Urinary bladder (tissue), 4 donors: ENCODE results near the gene MLEC. TPM values are rescaled to one million over a fixed set of nuclear protein-coding genes. Genes with fewer than 3 reads are reported as not detected.

Experiments
- DNase-seq: peaks from one replicate; pipeline ENCODE4 v3.0.0-alpha.2; 2015; ENCODE audit errors: extremely low spot score
- H3K27ac ChIP-seq: one replicate; pipeline ENCODE4 v1.5.1; 2013; ENCODE audit warnings: low read depth, mild to moderate bottlenecking, moderate library complexity
- H3K36me3 ChIP-seq: one replicate; pipeline ENCODE4 v1.6.1; 2013; ENCODE audit warnings: mild to moderate bottlenecking, moderate library complexity; ENCODE audit not compliant: insufficient read depth
- H3K4me1 ChIP-seq: one replicate; pipeline ENCODE4 v1.6.1; 2013; ENCODE audit warnings: mild to moderate bottlenecking, moderate library complexity; ENCODE audit not compliant: insufficient read depth
- H3K4me3 ChIP-seq: one replicate; pipeline ENCODE4 v1.5.1; 2013; ENCODE audit warnings: low read depth, low read length
- WGBS: extraction: QIAGEN DNeasy Blood & Tissue Kit; methylation state at CpG from one replicate; pipeline ENCODE4 v1.1.7; 2013; 5-methylcytosine and 5-hydroxymethylcytosine counted together
- polyA plus RNA-seq: library from polyadenylated mRNA; stranded (reverse); fragments of 200-250 nt; gene quantifications from one replicate; pipeline ENCODE4 v1.2.3, GENCODE V29; 2013
- total RNA-seq: library from RNA; depleted of rRNA; stranded (reverse); fragments of >200 nt; gene quantifications from one replicate; pipeline ENCODE4 v1.2.3, GENCODE V29; 2014
- donor health status: healthy with polysubstance abuse.
- donor health status: healthy.

The MLEC gene, protein sequence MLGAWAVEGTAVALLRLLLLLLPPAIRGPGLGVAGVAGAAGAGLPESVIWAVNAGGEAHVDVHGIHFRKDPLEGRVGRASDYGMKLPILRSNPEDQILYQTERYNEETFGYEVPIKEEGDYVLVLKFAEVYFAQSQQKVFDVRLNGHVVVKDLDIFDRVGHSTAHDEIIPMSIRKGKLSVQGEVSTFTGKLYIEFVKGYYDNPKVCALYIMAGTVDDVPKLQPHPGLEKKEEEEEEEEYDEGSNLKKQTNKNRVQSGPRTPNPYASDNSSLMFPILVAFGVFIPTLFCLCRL
- total RNA-seq (89.5 TPM), polyA plus RNA-seq (54.6 TPM)

DNA sequence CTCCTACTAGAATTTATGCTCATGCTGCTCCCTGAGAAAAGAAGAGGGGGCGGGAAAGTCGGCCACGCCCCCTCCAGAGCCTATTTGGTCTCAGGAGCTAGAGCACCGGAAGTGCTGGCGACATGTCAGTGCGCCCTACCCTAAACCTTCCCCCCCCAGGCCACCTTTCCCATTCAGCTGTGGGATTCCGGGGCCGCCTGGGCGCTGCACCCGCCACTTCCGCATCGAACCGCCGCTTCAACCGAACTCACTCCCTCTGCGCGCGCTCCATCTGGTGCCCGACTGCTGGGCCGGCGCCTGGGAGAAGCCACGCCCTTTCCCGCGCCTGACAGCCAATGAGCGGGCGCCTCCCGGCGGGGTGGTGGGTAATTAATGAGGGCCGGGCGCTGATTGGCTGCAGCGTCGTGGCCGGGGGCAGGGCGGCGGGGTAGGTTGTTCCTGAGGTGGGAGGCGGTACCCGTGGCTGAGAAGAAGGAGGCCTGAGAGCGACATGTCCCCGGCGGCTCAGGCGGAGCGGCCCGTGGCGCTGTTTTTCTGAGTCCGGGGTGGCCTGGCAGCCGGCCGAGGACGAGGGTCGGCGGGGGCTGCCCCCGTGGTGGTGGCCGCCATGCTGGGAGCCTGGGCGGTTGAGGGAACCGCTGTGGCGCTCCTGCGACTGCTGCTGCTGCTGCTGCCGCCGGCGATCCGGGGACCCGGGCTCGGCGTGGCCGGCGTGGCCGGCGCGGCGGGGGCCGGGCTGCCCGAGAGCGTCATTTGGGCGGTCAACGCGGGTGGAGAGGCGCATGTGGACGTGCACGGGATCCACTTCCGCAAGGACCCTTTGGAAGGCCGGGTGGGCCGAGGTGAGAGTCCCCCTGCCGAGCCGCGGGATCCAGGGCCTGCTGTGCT, at the start of gene MLEC:
Gene MLEC (plus strand): TSS at position 460 of the 888 bp plus-strand sequence. CDS start 148 bp downstream, at position 608.
- peaks cover 2% of the 10 kb centered on the region for H3K4me1 ChIP-seq
- H3K36me3 ChIP-seq: no peaks in the 10 kb centered on the region
- under 1% methylated on average over 84 of the region's 84 CpGs for WGBS
- peak; percentile 92 for DNase-seq
- H3K27ac ChIP-seq: peak within 1 kb of the TSS; percentile 78
- peak within 1 kb of the TSS; percentile 89 for H3K4me3 ChIP-seq

DNA sequence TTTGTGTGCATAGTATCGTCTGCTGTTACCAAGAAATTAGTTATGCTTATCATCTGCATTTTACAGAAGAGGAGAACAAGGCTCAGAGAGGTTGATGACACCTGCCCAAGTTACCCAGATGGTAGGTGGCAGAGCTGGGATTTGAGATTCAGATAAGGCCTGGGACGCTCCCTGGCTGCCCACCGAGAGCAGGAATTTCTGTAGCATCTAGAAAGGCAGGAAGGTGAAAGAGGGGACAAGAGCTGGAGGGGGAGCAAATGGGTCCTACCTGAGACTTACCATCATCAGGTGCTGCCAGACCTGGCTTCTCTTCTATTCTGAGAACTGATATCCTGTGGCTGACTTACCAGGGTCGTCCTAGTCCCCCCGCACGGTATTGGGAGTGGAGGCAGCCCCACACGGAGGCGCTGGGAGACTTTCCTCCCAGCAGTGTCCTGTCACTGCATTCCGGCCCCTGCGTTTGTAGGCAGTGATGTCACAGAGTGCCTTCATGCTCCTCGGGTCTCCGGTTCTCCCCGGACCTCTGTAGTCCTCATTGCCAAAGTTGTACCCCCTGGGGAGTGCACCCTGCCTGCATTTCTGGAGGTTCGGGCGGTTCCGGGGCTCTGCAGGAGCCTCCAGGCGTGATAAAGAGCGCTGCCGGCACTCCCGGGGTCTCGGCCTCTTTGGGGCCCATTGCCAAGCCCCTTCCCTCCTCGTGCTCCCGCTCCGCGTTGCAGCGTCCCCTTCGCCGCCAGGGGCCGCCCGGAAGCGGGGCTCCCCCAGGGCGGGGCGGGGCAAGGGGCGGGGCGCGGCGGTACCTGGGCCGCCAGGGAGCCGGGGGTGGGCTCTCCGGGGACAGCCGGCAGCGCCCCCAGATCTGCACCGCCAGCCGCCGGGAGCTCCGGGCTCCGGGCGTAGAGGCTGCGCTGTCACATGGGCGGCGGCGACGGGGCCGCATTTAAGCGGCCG, 46.9 kb upstream of the MLEC start, which contains the start of gene CABP1:
Gene CABP1 (plus strand): TSS at position 856 of the 951 bp plus-strand sequence. CDS start 60 bp downstream, at position 916.
- no peak for DNase-seq
- no peak within 1 kb of the TSS for H3K27ac ChIP-seq
- H3K4me3 ChIP-seq: peak within 1 kb of the TSS; percentile 50
- H3K36me3 ChIP-seq: no peaks in the 10 kb centered on the region
- WGBS: 7% methylated on average over 56 of the region's 56 CpGs
- no peaks in the 10 kb centered on the region for H3K4me1 ChIP-seq

DNA sequence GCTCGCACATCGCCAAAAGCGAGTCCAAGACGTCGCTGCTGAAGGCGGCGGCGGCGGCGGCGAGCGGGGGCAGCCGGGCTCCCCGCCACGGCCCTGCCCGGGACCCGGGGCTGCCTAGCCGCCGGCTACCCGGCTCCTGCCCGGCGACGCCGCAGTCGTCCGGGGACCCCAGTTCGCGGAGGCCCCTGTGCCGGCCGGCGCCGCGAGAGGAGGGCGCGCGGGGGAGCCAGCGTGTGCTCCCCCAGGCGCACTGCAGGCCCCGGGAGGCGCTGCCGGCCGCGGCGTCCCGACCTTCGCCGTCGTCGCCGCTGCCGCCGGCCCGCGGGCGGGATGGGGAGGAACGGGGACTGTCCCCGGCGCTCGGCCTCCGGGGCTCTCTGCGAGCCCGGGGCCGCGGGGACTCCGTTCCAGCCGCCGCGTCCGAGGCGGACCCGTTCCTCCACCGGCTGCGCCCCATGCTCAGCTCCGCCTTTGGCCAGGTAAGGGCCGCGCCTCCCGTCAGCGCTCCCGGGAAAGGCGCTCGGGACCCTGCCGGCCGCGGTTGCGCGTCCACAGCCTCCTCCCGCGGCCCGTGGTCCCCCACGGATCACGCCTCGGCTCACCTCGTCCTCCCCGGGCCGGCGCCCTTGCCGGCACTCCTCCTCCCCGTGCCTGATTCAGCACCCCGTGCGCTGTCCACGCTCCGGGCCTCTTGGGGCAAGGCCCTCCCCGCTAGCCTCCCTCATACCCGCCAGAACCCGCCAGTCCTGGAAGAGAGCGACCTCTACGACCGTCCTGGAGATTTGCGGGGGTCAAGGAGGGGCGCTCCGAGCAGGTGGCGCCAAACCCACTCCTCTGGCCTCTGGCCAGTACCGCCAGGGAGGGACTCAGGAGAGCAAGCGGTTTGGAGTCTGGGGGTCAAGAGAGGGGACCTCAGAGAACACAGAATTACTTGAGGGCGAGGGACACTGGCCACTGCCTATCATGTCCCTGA, 45.8 kb upstream of the MLEC start:
- no peak for DNase-seq
- no peak overlapping the region for H3K27ac ChIP-seq
- H3K4me3 ChIP-seq: peak overlapping the region; percentile 50
- under 1% methylated on average over 115 of the region's 115 CpGs for WGBS
- H3K4me1 ChIP-seq: no peaks in the 10 kb centered on the region
- H3K36me3 ChIP-seq: no peaks in the 10 kb centered on the region

DNA sequence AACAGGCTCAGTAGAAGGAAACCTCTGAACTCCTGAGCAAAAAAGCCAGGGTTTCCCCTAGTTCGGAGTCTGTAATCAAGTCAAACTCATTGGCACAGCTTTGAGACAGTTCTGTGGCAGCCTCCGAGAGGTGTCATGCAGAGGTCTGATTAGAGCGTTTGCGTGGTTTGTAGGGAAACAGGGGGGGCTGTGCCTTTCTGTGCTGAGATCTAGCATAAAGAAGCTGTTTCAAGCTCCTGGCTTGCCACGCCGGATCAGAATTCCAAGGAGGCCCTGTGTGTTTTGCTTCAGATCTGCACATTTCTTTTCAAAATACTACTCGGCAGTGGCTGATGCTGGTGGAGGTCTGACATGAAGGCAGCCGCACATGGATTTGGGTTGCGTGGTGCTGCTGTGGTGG, 44.8 kb upstream of the MLEC start:
- Histone ChIP-seq H3K4me1 (no peaks in the 10 kb centered on the region), H3K36me3 (no peaks in the 10 kb centered on the region), H3K27ac (no peak overlapping the region), H3K4me3 (no peak overlapping the region)
- 78% methylated on average over 9 of the region's 9 CpGs for whole genome bisulfite sequencing
- no peak for DNase-seq

DNA sequence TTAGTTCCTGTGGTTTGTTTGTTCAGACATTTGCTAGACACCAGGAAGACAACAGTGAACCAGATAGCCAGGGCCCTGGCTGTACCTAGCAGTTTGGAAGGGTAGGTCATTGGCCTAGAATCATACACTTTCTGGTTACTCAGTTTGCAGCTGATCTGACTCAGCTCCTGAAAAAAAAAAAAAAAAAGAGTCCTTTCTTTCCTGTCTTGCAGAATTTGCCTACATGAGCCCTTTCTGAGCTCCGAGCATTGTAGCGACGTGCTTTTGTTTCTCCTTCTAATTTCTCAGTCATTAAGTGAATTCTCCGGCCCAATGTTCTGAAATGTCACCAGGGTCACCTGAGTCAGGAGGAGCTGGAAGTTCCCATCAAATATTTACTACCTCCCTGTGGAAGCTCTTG, 44.1 kb upstream of the MLEC start:
- no peaks in the 10 kb centered on the region for H3K4me1 ChIP-seq

DNA sequence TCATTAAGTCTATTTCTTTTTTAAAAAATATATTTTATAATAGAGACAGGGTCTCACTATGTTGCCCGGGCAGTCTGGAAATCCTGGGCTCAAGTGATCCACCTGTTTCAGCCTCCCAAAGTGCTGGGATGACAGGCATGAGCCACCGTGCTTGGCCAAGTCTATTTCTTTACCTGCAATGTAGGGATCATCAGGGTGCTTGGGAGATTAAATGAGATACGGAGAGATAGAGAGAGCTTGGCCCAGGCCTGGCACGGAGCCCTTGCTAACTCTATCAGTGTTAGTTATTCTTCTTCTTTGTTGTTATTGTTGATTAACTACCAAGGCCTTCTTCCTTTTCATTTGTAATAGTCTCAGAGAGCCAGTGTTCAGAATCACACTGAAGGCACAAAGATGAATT, 43.4 kb upstream of the MLEC start:
- H3K4me1 ChIP-seq: no peaks in the 10 kb centered on the region
- no peak overlapping the region for H3K4me3 ChIP-seq
- no peak for DNase-seq
- WGBS: 76% methylated on average over 4 of the region's 4 CpGs
- H3K27ac ChIP-seq: no peak overlapping the region
- no peaks in the 10 kb centered on the region for H3K36me3 ChIP-seq

More for the DNA sequence above, 44.1 kb upstream of the MLEC start:
- WGBS: 82% methylated on average over 4 of the region's 4 CpGs
- Histone ChIP-seq H3K4me3 (no peak overlapping the region), H3K36me3 (no peaks in the 10 kb centered on the region), H3K27ac (no peak overlapping the region)
- DNase-seq: no peak

DNA sequence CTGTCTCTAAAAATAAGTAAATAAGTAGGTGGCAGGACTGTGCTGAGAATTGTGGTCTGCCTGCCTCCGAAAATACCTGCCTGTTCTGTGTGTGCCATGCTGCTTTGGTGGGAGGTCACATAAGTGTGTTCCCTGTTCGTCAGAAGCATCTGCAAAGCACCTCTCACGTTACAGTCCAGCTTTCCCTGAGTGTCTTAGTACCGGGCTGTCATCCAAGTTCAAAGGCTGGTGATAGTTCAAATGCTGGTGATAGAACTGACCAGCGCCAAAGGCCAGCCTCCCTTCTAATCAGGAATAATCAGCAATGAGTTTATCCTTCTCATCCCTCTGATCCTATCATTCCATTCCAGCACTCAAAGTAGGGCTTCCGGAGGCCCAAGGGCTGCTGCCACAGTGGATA, 40.9 kb upstream of the MLEC start:
- H3K4me3 ChIP-seq: no peak overlapping the region
- no peaks in the 10 kb centered on the region for H3K36me3 ChIP-seq
- no peak for DNase-seq
- H3K4me1 ChIP-seq: no peaks in the 10 kb centered on the region
- WGBS: 51% methylated on average over 6 of the region's 6 CpGs
- no peak overlapping the region for H3K27ac ChIP-seq

DNA sequence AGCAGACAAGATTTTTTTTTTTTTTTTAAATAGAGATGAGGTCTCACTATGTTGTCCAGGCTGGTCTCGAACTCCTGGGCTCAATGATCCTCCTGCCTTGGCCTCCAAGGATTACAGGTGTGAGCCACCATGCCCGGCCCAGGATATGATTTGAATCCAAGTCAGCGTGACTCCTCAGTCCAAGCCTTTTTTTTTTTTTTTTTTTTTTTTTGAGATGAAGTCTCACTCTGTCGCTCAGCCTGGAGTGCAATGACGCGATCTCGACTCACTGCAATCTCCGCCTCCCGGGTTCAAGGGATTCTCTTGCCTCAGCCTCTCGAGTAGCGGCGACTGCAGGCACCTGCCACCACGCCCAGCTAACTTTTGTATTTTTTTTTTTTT, 39.6 kb upstream of the MLEC start:
- no peaks in the 10 kb centered on the region for H3K36me3 ChIP-seq
- DNase-seq: no peak
- H3K27ac ChIP-seq: no peak overlapping the region
- 87% methylated on average over 13 of the region's 13 CpGs for WGBS
- no peak overlapping the region for H3K4me3 ChIP-seq
- H3K4me1 ChIP-seq: no peaks in the 10 kb centered on the region

DNA sequence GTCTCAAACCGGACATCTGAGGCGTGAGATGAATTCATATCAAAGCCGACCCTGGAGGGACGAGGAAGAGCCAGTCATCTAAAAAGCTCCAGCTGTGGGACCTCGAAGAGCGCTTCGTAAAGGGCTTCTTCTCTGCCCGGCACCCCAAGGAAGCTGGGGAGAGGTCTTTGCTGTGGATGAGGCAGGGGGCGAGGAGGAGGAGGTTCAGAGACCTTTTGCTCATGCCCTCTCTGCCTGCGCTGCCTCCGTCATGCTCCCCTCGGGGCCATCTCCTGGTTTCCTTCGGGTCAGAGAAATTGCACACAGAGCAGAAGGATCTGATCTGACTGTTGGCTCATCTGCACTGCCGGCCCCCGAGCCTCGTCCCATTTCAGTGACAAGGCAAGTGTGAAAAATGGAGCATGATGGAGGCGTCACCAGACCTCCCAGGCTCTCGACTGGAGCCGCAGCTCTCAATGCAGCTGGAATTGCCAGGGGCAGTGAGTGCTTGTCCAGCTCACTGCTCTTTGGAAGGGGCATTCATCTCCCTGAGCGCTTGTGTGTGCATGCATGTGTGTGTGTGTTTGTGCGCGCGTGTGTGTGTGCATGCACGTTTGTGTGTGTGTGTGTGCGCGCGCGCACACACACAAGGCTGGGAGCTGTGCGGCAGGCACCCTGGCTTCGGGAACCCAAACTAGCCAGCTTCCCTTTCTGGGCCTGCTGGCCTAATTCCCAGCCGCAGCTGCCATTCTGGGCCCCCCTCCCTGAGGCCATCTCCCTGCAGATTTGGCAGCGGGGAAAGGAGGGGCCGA, 37.3 kb upstream of the MLEC start:
- no peak for DNase-seq
- H3K36me3 ChIP-seq: no peaks in the 10 kb centered on the region
- 5% methylated on average over 33 of the region's 33 CpGs for WGBS
- H3K4me1 ChIP-seq: no peaks in the 10 kb centered on the region
- peak overlapping the region; percentile 3 for H3K4me3 ChIP-seq
- no peak overlapping the region for H3K27ac ChIP-seq

DNA sequence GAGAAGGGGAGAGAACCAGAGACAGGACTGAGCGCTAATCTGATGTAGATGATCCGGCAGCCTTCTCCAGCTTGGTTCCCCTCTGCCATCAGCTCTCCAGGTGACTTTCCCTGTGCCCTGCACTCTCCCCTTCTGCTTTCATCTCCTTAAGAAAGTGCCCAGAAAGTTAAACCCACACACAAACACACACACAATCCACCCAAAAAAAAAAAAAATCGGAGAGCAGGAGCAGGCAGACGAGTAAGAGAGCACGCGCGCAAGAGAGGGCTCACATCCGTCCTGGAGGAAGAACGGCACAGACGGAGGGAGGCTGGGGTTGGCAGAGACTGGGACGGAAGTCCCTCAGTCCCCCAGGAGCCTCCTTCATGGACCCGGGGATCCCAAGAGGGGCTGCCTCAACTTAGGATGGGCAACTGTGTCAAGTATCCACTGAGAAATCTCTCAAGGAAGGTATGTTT, 36.7 kb upstream of the MLEC start:
- 25% methylated on average over 12 of the region's 12 CpGs for WGBS
- no peaks in the 10 kb centered on the region for H3K4me1 ChIP-seq
- H3K4me3 ChIP-seq: no peak overlapping the region
- H3K36me3 ChIP-seq: no peaks in the 10 kb centered on the region
- no peak overlapping the region for H3K27ac ChIP-seq
- no peak for DNase-seq

DNA sequence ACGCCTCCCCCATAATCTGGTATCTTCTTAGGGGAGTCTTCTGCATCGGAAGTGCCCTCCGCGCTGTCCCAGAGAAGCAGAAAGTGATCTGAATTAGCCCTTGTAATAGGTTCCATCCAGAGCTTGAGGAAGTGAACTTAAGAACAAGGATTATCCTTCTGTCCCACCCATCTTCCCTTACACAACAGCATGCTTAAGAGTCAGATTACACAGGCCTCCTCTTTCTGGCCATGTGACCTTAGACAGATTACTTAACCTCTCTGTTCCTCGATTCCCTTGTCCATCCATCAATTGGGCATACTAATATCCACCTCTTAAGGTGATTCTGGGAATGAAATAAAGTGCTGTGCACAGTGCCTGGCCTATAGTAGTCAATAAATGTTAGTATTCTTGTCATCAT, 35.1 kb upstream of the MLEC start:
- no peak overlapping the region for H3K27ac ChIP-seq
- no peaks in the 10 kb centered on the region for H3K4me1 ChIP-seq
- WGBS: 46% methylated on average over 5 of the region's 5 CpGs
- no peak overlapping the region for H3K4me3 ChIP-seq
- no peak for DNase-seq
- no peaks in the 10 kb centered on the region for H3K36me3 ChIP-seq
